ENCODE data around the gene PCSK1N.
A peak's percentile ranks its signal among the peaks of the same experiment; 100 is the strongest.

The PCSK1N gene

GRCh38 chrX:48852857-48853256 lies 17.4 kb upstream of the PCSK1N start:
- Histone ChIP-seq H3K9me3 (ENCODE audit: severe bottlenecking) (no peaks in the 10 kb centered on the region), H3K27me3 (ENCODE audit: insufficient read depth, low read depth, severe bottlenecking) (no peaks in the 10 kb centered on the region), H3K27ac (no peak overlapping the region), H3K4me3 (ENCODE audit: low read depth, low read length) (no peak overlapping the region), H3K36me3 (no peaks in the 10 kb centered on the region)
- TF ChIP-seq CTCF (IDR thresholded peaks at IDR 0.05; ENCODE audit: low read depth, low read length) = no peak
- no peak for DNase-seq

- no peak for TF ChIP-seq CTCF (IDR thresholded peaks at IDR 0.05; ENCODE audit: low read depth, low read length)
- DNase-seq = no peak
- Histone ChIP-seq H3K9me3 (ENCODE audit: severe bottlenecking) (no peaks in the 10 kb centered on the region), H3K27me3 (ENCODE audit: insufficient read depth, low read depth, severe bottlenecking) (no peaks in the 10 kb centered on the region), H3K36me3 (no peaks in the 10 kb centered on the region), H3K27ac (no peak overlapping the region), H3K4me3 (ENCODE audit: low read depth, low read length) (no peak overlapping the region)
Observed at GRCh38 chrX:48848847-48849246, 13.4 kb upstream of the PCSK1N start.

- no peak overlapping the region for H3K4me3 ChIP-seq (ENCODE audit: low read depth, low read length)
- TF ChIP-seq CTCF (IDR thresholded peaks at IDR 0.05; ENCODE audit: low read depth, low read length) = no peak
- no peaks in the 10 kb centered on the region for H3K9me3 ChIP-seq (ENCODE audit: severe bottlenecking)
- H3K27ac ChIP-seq = no peak overlapping the region
- peaks cover 4% of the 10 kb centered on the region for H3K27me3 ChIP-seq (ENCODE audit: insufficient read depth, low read depth, severe bottlenecking)
- no peaks in the 10 kb centered on the region for H3K36me3 ChIP-seq
- DNase-seq = no peak
Observed at GRCh38 chrX:48839686-48840085, 4.3 kb upstream of the PCSK1N start.

- Histone ChIP-seq H3K9me3 (ENCODE audit: severe bottlenecking) (no peaks in the 10 kb centered on the region), H3K27me3 (ENCODE audit: insufficient read depth, low read depth, severe bottlenecking) (peaks cover 22% of the 10 kb centered on the region), H3K4me3 (ENCODE audit: low read depth, low read length) (peak overlapping the region; percentile 48), H3K36me3 (no peaks in the 10 kb centered on the region), H3K27ac (no peak overlapping the region)
- DNase-seq = no peak
- no peak for TF ChIP-seq CTCF (IDR thresholded peaks at IDR 0.05; ENCODE audit: low read depth, low read length)
Observed at GRCh38 chrX:48834383-48834709, 1.1 kb downstream of the PCSK1N start.

GRCh38 chrX:48833542-48834138 lies 1.8 kb downstream of the PCSK1N start:
- TF ChIP-seq CTCF (IDR thresholded peaks at IDR 0.05; ENCODE audit: low read depth, low read length) = peak; percentile 21; the same call in 1 of the 2 replicates
- Histone ChIP-seq H3K4me3 (ENCODE audit: low read depth, low read length) (no peak overlapping the region), H3K9me3 (ENCODE audit: severe bottlenecking) (no peaks in the 10 kb centered on the region), H3K27me3 (ENCODE audit: insufficient read depth, low read depth, severe bottlenecking) (peaks cover 22% of the 10 kb centered on the region), H3K36me3 (no peaks in the 10 kb centered on the region), H3K27ac (no peak overlapping the region)
- no peak for DNase-seq

GRCh38 chrX:48831909-48832291 lies 3.5 kb downstream of the PCSK1N start:
- no peak for DNase-seq
- Histone ChIP-seq H3K4me3 (ENCODE audit: low read depth, low read length) (no peak overlapping the region), H3K9me3 (ENCODE audit: severe bottlenecking) (no peaks in the 10 kb centered on the region), H3K27ac (no peak overlapping the region), H3K27me3 (ENCODE audit: insufficient read depth, low read depth, severe bottlenecking) (peaks cover 28% of the 10 kb centered on the region), H3K36me3 (no peaks in the 10 kb centered on the region)
- no peak for TF ChIP-seq CTCF (IDR thresholded peaks at IDR 0.05; ENCODE audit: low read depth, low read length)
